Fibroblast of skin of left quadriceps (primary cell): Measurements from ENCODE around the gene FBRSL1.

Source experiments
- DNase-seq, 2 experiments: peaks; one replicate each; pipeline ENCODE4 v3.0.0-alpha.2; 2013; ENCODE audit warnings: low read depth in 2 of 2

Gene FBRSL1

GRCh38 chr12:132483208-132483607 is 6.7 kb upstream of the FBRSL1 start:
- no peak for DNase-seq

DNA sequence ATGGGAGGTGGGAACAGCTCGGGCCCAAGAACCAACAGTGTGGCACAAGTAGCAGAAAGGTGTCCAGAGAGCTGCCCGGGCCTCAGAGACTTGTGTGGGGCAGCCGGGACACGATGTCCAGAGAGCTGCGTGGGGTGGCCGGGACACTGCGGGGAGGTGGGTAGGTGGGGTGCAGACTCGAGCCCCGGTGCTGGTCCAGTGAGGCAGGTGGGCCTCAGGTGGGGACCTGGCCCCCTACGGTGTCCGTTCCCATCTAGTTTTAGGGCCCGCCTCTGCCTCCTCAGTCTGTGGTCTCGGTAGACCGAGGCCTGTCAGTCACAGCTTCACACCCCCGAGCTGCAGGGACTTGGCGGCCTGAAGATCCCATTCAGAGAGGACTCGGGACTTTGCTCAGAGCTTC is 6.3 kb upstream of the FBRSL1 start:
- DNase-seq, result no peak

DNA sequence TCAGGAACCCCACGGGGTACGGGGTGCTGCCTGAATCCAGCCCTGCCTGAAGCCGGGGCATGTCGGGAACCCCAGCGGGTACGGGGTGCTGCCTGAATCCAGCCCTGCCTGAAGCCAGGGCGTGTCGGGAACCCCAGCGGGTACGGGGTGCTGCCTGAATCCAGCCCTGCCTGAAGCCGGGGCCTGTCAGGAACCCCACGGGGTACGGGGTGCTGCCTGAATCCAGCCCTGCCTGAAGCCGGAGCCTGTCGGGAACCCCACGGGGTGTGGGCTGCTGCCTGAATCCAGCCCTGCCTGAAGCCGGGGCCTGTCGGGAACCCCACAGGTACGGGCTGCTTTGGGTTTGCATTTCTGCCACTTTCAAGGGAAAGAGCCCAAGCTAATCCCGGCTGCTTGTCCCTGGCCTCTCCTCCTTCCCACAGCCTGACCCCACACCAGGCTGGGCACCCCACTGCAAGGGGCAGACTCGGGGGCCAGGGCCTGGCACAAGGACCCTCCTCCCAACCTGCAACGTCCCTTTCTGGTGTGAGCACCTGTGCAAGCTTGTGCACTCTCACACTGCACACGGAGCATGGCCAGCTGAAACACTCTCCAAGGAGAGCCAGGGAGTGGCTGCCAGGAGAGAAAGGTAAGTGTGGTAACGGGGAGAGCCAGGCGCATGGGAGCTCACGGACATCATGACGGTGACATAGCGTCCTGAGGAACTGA is 5.6 kb upstream of the FBRSL1 start:
- DNase-seq, result no peak

DNA sequence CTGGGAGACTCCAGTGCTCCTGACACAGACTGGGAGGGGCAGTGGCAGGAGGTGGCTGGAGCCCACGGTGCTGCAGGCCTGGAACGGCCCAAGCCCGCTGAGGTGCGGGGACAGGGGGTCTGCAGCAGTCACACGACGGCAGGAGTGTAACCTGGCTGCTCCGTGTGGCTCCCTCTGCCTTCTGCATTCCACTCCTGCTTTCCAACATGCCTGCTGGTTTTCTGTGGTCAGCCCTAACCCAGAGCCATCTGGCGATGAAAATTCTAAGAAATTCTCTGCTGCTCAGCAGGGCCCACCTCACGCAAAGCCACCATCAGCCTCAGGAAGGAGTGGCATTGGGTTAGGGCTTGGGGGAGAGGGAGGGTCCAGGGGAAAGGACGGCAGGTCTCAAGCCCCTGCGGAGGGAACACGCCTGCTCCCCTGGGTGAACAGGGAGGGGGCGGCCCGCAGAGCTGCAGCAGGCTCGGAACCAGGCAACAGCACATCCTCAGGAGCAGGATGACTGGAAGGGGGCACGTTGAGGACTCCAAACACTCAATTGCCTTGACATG is 5.0 kb upstream of the FBRSL1 start:
- no peak for DNase-seq

GRCh38 chr12:132485619-132486018 is 4.3 kb upstream of the FBRSL1 start:
- DNase-seq, result no peak

DNA sequence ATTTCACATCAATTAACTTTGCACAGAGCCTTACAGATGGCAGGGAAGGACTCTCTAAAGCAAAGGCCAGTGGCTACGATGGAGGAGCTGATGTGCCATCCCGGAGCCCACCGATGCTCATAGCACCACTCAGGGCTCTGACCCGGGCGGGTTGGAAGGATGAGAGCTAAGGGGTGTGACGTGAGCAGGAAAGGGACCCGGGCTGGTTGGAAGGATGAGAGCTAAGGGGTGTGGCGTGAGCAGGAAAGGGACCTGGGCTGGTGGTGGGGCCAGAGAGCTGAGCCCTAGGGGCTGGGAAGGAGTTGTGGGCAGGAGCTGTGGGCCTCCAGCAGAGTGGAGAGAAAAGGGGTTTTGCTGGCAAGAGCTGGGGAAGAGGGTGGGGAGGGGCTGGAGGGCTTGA is 3.8 kb upstream of the FBRSL1 start:
- no peak for DNase-seq

DNA sequence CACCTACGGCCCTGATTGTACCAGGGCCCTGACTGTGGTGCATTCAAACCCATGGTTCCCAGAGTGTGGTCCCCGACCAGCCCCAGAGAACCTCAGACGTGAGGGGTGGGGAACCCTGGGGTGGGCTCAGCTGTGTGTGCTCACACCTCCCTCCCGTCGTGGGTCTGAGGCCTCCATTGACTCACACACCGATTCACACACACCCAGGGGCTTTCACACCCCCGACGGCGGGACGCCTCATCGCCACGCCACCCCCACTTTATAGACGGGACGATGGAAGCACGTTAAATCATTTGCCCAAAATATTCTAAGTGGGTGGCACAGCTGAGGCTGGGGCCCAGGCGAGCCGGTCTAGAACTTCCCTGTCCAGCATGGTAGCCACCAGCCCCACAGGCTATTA is 3.4 kb upstream of the FBRSL1 start:
- no peak for DNase-seq

DNA sequence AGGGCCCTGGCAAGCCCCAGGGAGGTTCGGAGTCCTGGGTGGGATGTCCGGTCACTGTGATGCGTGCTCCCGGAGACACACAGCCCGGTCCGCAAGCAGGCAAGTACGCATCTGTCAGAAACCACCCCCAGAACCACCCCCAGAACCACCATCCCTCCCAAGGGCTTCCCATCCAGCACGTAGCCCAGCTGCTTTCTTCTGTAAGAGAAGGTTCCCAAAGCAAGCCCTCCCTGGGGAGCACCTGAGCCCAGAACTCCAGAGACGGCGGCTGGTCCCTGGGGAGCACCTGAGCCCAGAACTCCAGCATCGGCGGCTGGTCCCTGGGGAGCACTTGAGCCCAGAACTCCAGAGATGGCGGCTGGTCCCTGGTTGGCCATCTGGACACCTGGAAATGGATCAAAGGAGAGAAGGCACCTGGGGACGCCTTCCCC is 2.6 kb upstream of the FBRSL1 start:
- DNase-seq, result no peak

GRCh38 chr12:132488127-132489077 is 1.5 kb upstream of the FBRSL1 start:
- no peak for DNase-seq

DNA sequence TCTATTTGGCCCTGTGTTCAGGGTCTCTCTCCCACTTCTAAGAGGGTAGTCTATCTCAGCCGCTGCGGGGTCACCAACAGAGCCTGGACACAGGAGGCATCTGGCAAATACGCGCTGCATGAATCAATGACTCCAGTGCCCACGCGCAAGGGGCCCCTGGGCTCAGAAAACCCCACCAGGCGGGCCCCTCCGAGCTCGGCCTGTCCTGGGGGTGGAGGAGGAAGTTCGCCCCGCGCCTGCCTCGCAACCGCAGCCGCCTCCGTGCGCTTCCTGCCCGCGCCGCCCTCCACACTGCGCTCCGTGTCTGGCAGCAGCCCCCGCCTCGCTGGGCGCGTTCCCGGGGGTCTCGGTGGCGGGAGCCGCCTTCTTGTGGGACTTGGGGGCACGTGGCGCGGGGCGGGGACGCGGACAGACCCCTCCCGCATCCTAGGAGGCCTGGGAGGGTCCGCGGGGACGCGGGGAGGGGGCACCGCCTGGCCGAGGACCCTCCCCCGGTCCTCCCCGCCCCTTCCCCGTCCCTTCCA is 811 bp upstream of the FBRSL1 start:
- DNase-seq, result no peak

DNA sequence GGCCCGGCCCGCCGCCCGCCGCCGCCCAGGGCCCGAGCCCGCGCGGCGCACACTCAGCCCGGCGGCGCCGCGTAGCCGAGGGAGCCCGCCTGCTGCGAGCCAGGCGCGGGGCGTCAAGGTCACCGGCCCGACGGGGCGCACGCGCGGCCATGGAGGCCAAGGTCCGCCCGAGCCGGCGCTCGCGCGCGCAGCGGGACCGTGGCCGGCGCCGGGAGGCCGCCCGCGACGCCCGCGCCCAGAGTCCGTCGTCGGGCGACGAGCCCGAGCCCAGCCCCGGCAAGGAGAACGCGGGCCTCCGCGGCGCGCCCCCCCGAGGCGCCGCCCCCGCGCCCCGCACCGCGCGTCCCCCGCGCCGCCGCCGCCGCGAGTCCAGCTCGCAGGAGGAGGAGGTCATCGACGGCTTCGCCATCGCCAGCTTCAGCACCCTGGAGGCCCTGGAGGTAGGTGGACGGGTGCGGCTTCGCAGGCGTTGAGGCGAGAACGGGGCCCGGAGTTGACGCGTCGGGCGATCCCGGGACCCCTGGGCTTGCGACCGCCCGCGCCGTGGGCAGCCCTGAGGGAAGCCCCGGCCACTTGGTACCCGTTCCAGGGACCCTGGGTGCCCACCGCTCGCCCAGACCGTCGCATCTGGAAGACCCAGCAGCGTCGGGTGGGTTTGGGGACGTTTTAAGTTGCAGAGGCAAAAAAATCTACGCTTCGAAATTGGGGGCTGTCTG is 629 bp downstream of the FBRSL1 start:
- DNase-seq, result no peak

GRCh38 chr12:132491138-132491663 is 1.2 kb downstream of the FBRSL1 start:
- no peak for DNase-seq

DNA sequence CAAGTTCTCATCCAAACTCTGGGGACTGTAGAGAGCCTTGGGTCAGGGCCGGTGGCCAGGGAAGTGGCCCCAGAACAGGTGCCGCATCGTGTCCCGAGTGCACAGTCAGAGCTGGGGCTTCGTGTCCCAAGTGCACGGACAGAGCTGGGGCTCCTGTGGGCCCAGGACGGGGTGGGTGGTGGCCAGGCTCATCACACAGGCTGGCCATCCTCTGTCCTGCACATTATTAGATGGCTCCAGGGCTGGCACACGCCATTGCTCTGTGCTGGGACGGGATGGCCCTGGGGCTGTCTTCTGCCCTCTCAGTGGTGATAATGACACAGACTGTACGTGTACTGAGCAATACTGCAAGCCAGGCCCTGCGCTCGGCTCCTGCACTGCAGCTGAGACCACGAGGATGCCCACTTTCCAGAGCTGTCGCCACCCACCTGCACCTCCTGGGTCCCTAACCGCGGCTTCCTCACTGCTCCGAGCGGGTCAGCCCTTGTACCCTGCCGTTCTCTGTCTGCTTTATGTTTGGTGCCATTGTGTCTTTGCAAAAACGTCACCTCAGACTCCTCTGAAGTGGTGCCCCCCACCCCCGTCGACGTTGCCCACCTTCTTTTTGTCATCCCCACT is 1.9 kb downstream of the FBRSL1 start:
- no peak for DNase-seq

GRCh38 chr12:132492522-132492921 is 2.6 kb downstream of the FBRSL1 start:
- no peak for DNase-seq

DNA sequence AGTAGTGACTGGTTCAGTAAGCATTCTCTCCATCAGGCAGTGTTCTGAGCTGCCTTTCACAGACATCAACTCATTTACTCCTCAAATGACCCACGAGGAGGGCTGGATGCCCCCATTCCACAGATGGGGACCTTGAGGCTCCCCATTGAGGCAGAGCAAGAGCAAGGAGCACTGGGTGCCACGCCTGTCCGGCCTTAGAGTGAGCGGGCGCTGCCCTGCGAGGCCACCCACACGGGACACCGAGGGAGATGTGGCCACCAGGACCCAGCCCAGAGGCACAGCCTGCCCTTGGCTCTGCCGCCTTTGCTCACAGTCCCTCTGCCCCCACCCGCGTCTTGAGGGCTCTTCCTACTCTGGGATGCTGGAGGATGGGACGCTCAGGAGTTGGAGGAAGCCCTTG is 3.0 kb downstream of the FBRSL1 start:
- no peak for DNase-seq

- DNase-seq, result no peak
Observed at GRCh38 chr12:132493482-132494178, 3.7 kb downstream of the FBRSL1 start.

- no peak for DNase-seq
Observed at GRCh38 chr12:132494294-132495164, 4.6 kb downstream of the FBRSL1 start.

- DNase-seq, result no peak
Observed at GRCh38 chr12:132495165-132495544, 5.2 kb downstream of the FBRSL1 start.

DNA sequence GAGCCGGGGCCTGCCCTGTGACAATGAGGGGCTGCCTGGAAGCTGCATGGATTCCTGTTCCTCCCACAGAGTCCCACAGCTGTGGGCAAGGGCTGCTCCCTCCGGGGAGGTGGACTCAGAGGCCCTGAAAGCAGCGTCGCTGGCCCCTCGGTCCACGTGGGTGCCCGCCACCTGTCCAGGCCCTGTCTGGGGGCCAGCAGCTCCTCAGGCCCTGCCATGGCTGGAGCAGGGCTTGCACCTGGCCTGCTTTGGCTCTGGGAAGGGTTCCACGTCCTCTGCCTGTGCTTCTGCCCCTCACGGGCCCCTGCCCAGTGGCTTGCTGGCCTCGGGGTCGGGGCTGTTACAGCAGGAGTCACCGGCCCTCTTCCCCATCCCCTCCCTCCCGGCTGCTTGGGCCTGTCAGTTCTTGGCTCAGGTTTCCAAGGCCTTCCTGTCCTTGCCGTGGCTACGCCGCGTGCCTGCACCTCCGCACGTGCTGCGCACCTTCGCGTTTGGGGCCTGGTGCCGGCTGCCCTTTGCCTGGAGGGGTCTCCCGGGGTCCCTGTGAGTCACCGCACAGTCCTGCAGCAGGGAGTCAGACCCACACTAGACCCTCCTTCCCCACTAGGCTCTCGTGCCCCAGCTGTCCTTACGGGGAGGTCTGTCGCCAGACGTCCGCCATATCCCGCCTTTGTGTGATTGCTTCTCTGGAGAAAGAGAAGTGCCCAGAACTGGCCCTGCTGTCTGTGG is 5.8 kb downstream of the FBRSL1 start:
- DNase-seq, result no peak
